IMR-90 (cell line): ENCODE results near the gene ITPKA. TPM values are rescaled to one million over a fixed set of nuclear protein-coding genes. Genes with fewer than 3 reads are reported as not detected.

Source experiments
- ATAC-seq: fragments of 200-7000 bp; cut with Tn5 transposase; 2 replicates; pipeline ENCODE4 v1.9.1; 2020; ENCODE audit warnings: low read depth, mild to moderate bottlenecking, moderate library complexity
- BruUV-seq: library from RNA; stranded (reverse); fragments of 400-500 nt; replicated peaks from 2 replicates; lab custom pipeline; 2021; lab: Mats Ljungman, UMichigan
- CTCF ChIA-PET: fragments of 300-600 bp; formaldehyde crosslinking; extraction: SDS; loops from one replicate; lab custom pipeline; 2021; ENCODE audit warnings: antibody characterized with exemption; lab: Yijun Ruan, JAX
- POLR2A ChIA-PET: fragments of 300-600 bp; sonication (Branson Sonifier 250); formaldehyde crosslinking; loops from one replicate; lab custom pipeline; 2022; ENCODE audit warnings: antibody characterized with exemption; ENCODE audit not compliant: unreplicated experiment; lab: Charles Lee
- DNase-seq: peaks from one replicate; pipeline ENCODE4 v3.0.0; 2013
- H2AFZ ChIP-seq: replicated peaks from 2 replicates; pipeline ENCODE3; 2013; ENCODE audit warnings: low read length, mild to moderate bottlenecking; ENCODE audit not compliant: poor library complexity
- H2AK5ac ChIP-seq: 2 replicates; pipeline ENCODE4 v1.6.1; 2013; ENCODE audit warnings: low read depth, low read length, inconsistent platforms
- H2AK9ac ChIP-seq: replicated peaks from 2 replicates; pipeline ENCODE3; 2013; ENCODE audit warnings: mild to moderate bottlenecking, low read depth, low read length, moderate library complexity; ENCODE audit not compliant: poor library complexity
- H2BK120ac ChIP-seq: 2 replicates; pipeline ENCODE4 v1.6.1; 2013; ENCODE audit warnings: low read depth, low read length, inconsistent platforms
- H2BK15ac ChIP-seq: 3 replicates; pipeline ENCODE4 v1.6.1; 2013; ENCODE audit warnings: low read depth, low read length, inconsistent platforms
- H2BK20ac ChIP-seq: 2 replicates; pipeline ENCODE4 v1.6.1; 2013; ENCODE audit warnings: low read depth, mild to moderate bottlenecking, inconsistent platforms, low read length, moderate library complexity
- H2BK5ac ChIP-seq: 2 replicates; pipeline ENCODE4 v1.6.1; 2013; ENCODE audit warnings: mild to moderate bottlenecking, low read depth, low read length, inconsistent platforms; ENCODE audit not compliant: poor library complexity, severe bottlenecking
- H3K14ac ChIP-seq: replicated peaks from 2 replicates; pipeline ENCODE4 v1.6.1; 2013; ENCODE audit warnings: low read depth, low read length, inconsistent platforms
- H3K18ac ChIP-seq: 2 replicates; pipeline ENCODE4 v1.6.1; 2013; ENCODE audit warnings: low read depth, low read length, control low read depth
- H3K23ac ChIP-seq: 2 replicates; pipeline ENCODE4 v1.6.1; 2013; ENCODE audit warnings: low read depth, low read length, inconsistent platforms
- H3K27ac ChIP-seq: 2 replicates; pipeline ENCODE4 v1.5.1; 2013; ENCODE audit warnings: mild to moderate bottlenecking, control low read depth, low read length; ENCODE audit not compliant: insufficient read depth
- H3K27me3 ChIP-seq: 2 replicates; pipeline ENCODE4 v1.6.1; 2013; ENCODE audit warnings: low read length; ENCODE audit not compliant: control insufficient read depth, insufficient read depth
- H3K36me3 ChIP-seq: 2 replicates; pipeline ENCODE4 v1.6.1; 2013; ENCODE audit warnings: low read length, mixed read lengths; ENCODE audit not compliant: control insufficient read depth, insufficient read depth
- H3K4ac ChIP-seq: 2 replicates; pipeline ENCODE4 v1.6.1; 2013; ENCODE audit warnings: low read depth, low read length, inconsistent platforms
- H3K4me1 ChIP-seq: 2 replicates; pipeline ENCODE4 v1.6.1; 2013; ENCODE audit warnings: low read length, mixed read lengths; ENCODE audit not compliant: control insufficient read depth, insufficient read depth
- H3K4me2 ChIP-seq: 2 replicates; pipeline ENCODE4 v1.6.1; 2013; ENCODE audit warnings: low read depth, mild to moderate bottlenecking, control low read depth, low read length, moderate library complexity
- H3K4me3 ChIP-seq: 2 replicates; pipeline ENCODE4 v1.5.1; 2013; ENCODE audit warnings: low read depth, mild to moderate bottlenecking, control low read depth, low read length, moderate library complexity; ENCODE audit not compliant: insufficient read depth
- H3K56ac ChIP-seq: 2 replicates; pipeline ENCODE4 v1.6.1; 2013; ENCODE audit warnings: low read length, inconsistent platforms; ENCODE audit not compliant: insufficient read depth; ENCODE audit errors: extremely low read depth
- H3K79me1 ChIP-seq, 2 experiments: 2 replicates each; pipeline ENCODE4 v1.6.1; 2013; ENCODE audit warnings: low read length in 2 of 2, inconsistent platforms in 1 of 2, low read depth in 1 of 2
- H3K9ac ChIP-seq: 2 replicates; pipeline ENCODE4 v1.6.1; 2013; ENCODE audit warnings: low read depth, low read length, control low read depth
- H3K9me1 ChIP-seq: 2 replicates; pipeline ENCODE4 v1.6.1; 2013; ENCODE audit warnings: low read length, inconsistent platforms; ENCODE audit not compliant: insufficient read depth
- H3K9me3 ChIP-seq: 2 replicates; pipeline ENCODE4 v1.6.1; 2013; ENCODE audit warnings: low read length; ENCODE audit not compliant: control insufficient read depth, insufficient read depth
- H4K20me1 ChIP-seq: 2 replicates; pipeline ENCODE4 v1.6.1; 2013; ENCODE audit warnings: low read length, inconsistent platforms; ENCODE audit not compliant: insufficient read depth
- H4K5ac ChIP-seq: 2 replicates; pipeline ENCODE4 v1.6.1; 2013; ENCODE audit warnings: mild to moderate bottlenecking, low read depth, low read length, control low read depth
- H4K8ac ChIP-seq, 2 experiments: 2 replicates each; pipeline ENCODE4 v1.6.1; 2013; ENCODE audit warnings: low read depth in 2 of 2, low read length in 2 of 2, control low read depth in 1 of 2, inconsistent platforms in 1 of 2
- H4K91ac ChIP-seq: 2 replicates; pipeline ENCODE4 v1.6.1; 2013; ENCODE audit warnings: low read depth, low read length, inconsistent platforms; ENCODE audit not compliant: insufficient read depth
- CHD1 ChIP-seq: IDR thresholded peaks from 2 replicates; pipeline ENCODE4 v1.6.1; 2012; ENCODE audit warnings: low read depth, low read length, improper control_type of control experiment
- CTCF ChIP-seq: conservative IDR thresholded peaks from 2 replicates; pipeline ENCODE4 v1.5.1; 2012; ENCODE audit warnings: mild to moderate bottlenecking, low read depth, low read length, improper control_type of control experiment
- FOS ChIP-seq: fragments of 150-350 bp; IDR thresholded peaks from 2 replicates; pipeline ENCODE4 v1.6.1; 2016; ENCODE audit warnings: low read depth, low read length
- MAFK ChIP-seq: IDR thresholded peaks from 2 replicates; pipeline ENCODE4 v1.6.1; 2012; ENCODE audit warnings: low read depth, low read length, improper control_type of control experiment
- MAZ ChIP-seq: IDR thresholded peaks from 2 replicates; pipeline ENCODE4 v1.6.1; 2012; ENCODE audit warnings: low read depth, mild to moderate bottlenecking, low read length, improper control_type of control experiment, moderate library complexity, borderline replicate concordance
- POLR2A ChIP-seq: IDR thresholded peaks from 2 replicates; pipeline ENCODE4 v1.6.1; 2012; ENCODE audit warnings: mild to moderate bottlenecking, low read depth, low read length
- RAD21 ChIP-seq: IDR thresholded peaks from 2 replicates; pipeline ENCODE4 v1.6.1; 2012; ENCODE audit warnings: low read length, improper control_type of control experiment
- SMC3 ChIP-seq: fragments of 150-350 bp; IDR thresholded peaks from 2 replicates; pipeline ENCODE4 v1.6.1; 2016; ENCODE audit warnings: low read depth, mild to moderate bottlenecking, antibody characterized with exemption, low read length, moderate library complexity
- WGBS, 2 experiments: methylation state at CpG; one replicate each; pipeline versions ENCODE4 v1.1.5 to v1.1.7; 2013; ENCODE audit warnings: missing lambda C conversion rate in 2 of 2; ENCODE audit not compliant: insufficient read length in 1 of 2; ENCODE audit errors: extremely low coverage in 2 of 2; 5-methylcytosine and 5-hydroxymethylcytosine counted together
- dilution Hi-C: fragments of 300-500 bp; cut with HindIII; formaldehyde crosslinking; loops from one replicate; pipeline ENCODE4 v1.14.3; 2018; ENCODE audit warnings: low sequenced_read_pairs; ENCODE audit not compliant: unreplicated experiment
- in situ Hi-C: fragments of 300-500 bp; cut with MboI; formaldehyde crosslinking; loops from 3 replicates; pipeline ENCODE4 v1.14.3; 2019; ENCODE audit warnings: low sequenced_read_pairs, inconsistent platforms, mixed read lengths
- intact Hi-C: fragments of 100-400 bp; cut with micrococcal nuclease; formaldehyde crosslinking; loops from 2 replicates; pipeline ENCODE4 v1.10.0; 2022
- polyA plus RNA-seq, 3 experiments: library from polyadenylated mRNA; depleted of rRNA; stranded (reverse); fragments of >200 nt; gene quantifications; 2 replicates each; pipeline ENCODE4 v1.2.3, GENCODE V29; 2012; ENCODE audit warnings: low replicate concordance in 1 of 3
- total RNA-seq: library from RNA; depleted of rRNA; stranded (reverse); fragments of >200 nt; gene quantifications from 2 replicates; pipeline ENCODE4 v1.2.3, GENCODE V29; 2012

Gene ITPKA
- total and polyA plus RNA-seq, 2 of the 4 experiments (the other 2 are of a cell fraction): 1.1 to 1.8 TPM

GRCh38 chr15:41484937-41485625 lies 8.6 kb upstream of the ITPKA start:
- dilution Hi-C loops: no loop called here
- intact Hi-C loops: no loop called here
- Histone ChIP-seq H4K91ac (no peak overlapping the region), H3K23ac (no peak overlapping the region), H2BK5ac (no peak overlapping the region), H3K4me3 (no peak overlapping the region), H3K27me3 (no peaks in the 10 kb centered on the region), H4K20me1 (no peaks in the 10 kb centered on the region), H3K18ac (no peak overlapping the region), H2BK120ac (no peak overlapping the region), H3K14ac (no peak overlapping the region), H3K9ac (no peak overlapping the region), H3K79me1 (peaks cover 0 to 9% of the 10 kb centered on the region in 2 experiments; a peak in 2 of 4 replicates), H2BK15ac (no peak overlapping the region), H4K5ac (no peak overlapping the region), H2AK5ac (no peak overlapping the region), H3K36me3 (peaks cover 18% of the 10 kb centered on the region), H3K4me1 (no peaks in the 10 kb centered on the region), H4K8ac (no peak overlapping the region), H3K27ac (no peak overlapping the region), H3K56ac (no peak overlapping the region), H3K4ac (no peak overlapping the region), H3K9me1 (peaks cover 30% of the 10 kb centered on the region), H2AK9ac (peak overlapping the region; percentile 76), H2BK20ac (no peak overlapping the region; the same call in 1 of the 2 replicates), H3K4me2 (no peak overlapping the region), H2AFZ (no peak overlapping the region), H3K9me3 (no peaks in the 10 kb centered on the region)
- WGBS, 2 experiments: no CpG with 5 or more reads among the region's 11 CpGs
- no TSS peak for BruUV-seq
- in situ Hi-C loops: no loop called here
- POLR2A ChIA-PET: no interaction called here
- DNase-seq (no peak), ATAC-seq (no peak)
- CTCF ChIA-PET: no interaction called here
- no peak for TF ChIP-seq CTCF
- no peak for TF ChIP-seq CHD1
- no peak for TF ChIP-seq MAFK
- TF ChIP-seq MAZ: no peak
- no peak for TF ChIP-seq SMC3
- TF ChIP-seq POLR2A: no peak
- TF ChIP-seq RAD21: no peak
- TF ChIP-seq FOS: no peak
